Ascending aorta (tissue), 2 donors: Measurements from ENCODE around the gene APBB2. TPM values are rescaled to one million over a fixed set of nuclear protein-coding genes. Genes with fewer than 3 reads are reported as not detected.

Experiments used
- DNase-seq, 2 donors: peaks; one replicate each; pipeline ENCODE4 v3.0.0-alpha.2; 2019; ENCODE audit warnings: low spot score in 2 of 2
- H3K27ac ChIP-seq, 2 donors: fragments of 200-600 bp; sonication (generic); one replicate each; pipeline ENCODE4 v1.5.1; 2016 to 2017; ENCODE audit warnings: mild to moderate bottlenecking in 1 of 2
- H3K27me3 ChIP-seq: fragments of 200-600 bp; sonication (generic); one replicate; pipeline ENCODE4 v1.5.1; 2017
- H3K36me3 ChIP-seq, 2 donors: fragments of 200-600 bp; sonication (generic); one replicate each; pipeline ENCODE4 v1.5.1; 2016
- H3K4me1 ChIP-seq, 2 donors: fragments of 200-600 bp; sonication (generic); one replicate each; pipeline ENCODE4 v1.5.1; 2016 to 2017; ENCODE audit warnings: mild to moderate bottlenecking in 1 of 2
- H3K4me3 ChIP-seq, 2 donors: fragments of 200-600 bp; sonication (generic); one replicate each; pipeline ENCODE4 v1.5.1; 2016 to 2017; ENCODE audit warnings: mild to moderate bottlenecking in 1 of 2
- H3K9me3 ChIP-seq, 2 donors: fragments of 200-600 bp; sonication (generic); one replicate each; pipeline ENCODE4 v1.5.1; 2016
- intact Hi-C: fragments of 100-400 bp; cut with DNase I; formaldehyde crosslinking; loops from one replicate; pipeline ENCODE4 v1.15.1; 2023
- total RNA-seq: library from RNA; depleted of rRNA; stranded (reverse); fragments of >200 nt; gene quantifications from one replicate; pipeline ENCODE4 v1.1.0, GENCODE V29; 2016
- TF ChIP-seq, protein P1 (sequence below), 3 experiments: fragments of 200-600 bp in 2 of 3; fragments of 450-650 bp in 1 of 3; sonication (generic) in 2 of 3; IDR thresholded peaks; one replicate each; pipeline ENCODE4 v1.5.1; 2016 to 2019; ENCODE audit warnings: antibody characterized with exemption in 3 of 3, mild to moderate bottlenecking in 1 of 3, moderate library complexity in 1 of 3

APBB2 gene
- total RNA-seq, 1 donor from 2014 or later, result 51.4 TPM

DNA sequence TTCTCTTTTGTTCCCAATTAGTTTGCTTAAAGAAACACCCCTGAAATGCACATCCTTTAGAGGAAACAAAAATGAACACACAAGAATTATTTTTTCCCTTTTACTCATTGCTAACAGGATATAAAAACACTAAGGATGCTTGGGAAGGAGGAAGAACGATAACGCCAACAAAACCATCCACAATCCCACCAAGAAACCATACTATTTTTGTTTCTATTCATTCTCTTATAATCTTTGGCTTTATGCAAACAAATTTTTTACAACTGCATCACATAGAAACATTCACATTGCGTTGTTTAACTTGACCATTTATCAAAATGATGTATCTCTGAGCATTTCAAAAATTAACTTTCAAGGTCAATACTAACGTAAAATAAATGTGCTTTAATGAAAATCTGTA is 12.0 kb downstream of the APBB2 start:
- TF ChIP-seq, protein P1, sequence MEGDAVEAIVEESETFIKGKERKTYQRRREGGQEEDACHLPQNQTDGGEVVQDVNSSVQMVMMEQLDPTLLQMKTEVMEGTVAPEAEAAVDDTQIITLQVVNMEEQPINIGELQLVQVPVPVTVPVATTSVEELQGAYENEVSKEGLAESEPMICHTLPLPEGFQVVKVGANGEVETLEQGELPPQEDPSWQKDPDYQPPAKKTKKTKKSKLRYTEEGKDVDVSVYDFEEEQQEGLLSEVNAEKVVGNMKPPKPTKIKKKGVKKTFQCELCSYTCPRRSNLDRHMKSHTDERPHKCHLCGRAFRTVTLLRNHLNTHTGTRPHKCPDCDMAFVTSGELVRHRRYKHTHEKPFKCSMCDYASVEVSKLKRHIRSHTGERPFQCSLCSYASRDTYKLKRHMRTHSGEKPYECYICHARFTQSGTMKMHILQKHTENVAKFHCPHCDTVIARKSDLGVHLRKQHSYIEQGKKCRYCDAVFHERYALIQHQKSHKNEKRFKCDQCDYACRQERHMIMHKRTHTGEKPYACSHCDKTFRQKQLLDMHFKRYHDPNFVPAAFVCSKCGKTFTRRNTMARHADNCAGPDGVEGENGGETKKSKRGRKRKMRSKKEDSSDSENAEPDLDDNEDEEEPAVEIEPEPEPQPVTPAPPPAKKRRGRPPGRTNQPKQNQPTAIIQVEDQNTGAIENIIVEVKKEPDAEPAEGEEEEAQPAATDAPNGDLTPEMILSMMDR (IDR thresholded peaks at IDR 0.05), result no peak
- H3K9me3 ChIP-seq, result no peaks in the 10 kb centered on the region
- intact Hi-C loops, result no loop called here
- no peak overlapping the region for H3K4me3 ChIP-seq
- H3K4me1 ChIP-seq, result peaks cover 5 to 48% of the 10 kb centered on the region in 2 donors
- no peak overlapping the region for H3K27ac ChIP-seq
- DNase-seq, result no peak
- no peaks in the 10 kb centered on the region for H3K27me3 ChIP-seq
- H3K36me3 ChIP-seq, result no peaks in the 10 kb centered on the region

DNA sequence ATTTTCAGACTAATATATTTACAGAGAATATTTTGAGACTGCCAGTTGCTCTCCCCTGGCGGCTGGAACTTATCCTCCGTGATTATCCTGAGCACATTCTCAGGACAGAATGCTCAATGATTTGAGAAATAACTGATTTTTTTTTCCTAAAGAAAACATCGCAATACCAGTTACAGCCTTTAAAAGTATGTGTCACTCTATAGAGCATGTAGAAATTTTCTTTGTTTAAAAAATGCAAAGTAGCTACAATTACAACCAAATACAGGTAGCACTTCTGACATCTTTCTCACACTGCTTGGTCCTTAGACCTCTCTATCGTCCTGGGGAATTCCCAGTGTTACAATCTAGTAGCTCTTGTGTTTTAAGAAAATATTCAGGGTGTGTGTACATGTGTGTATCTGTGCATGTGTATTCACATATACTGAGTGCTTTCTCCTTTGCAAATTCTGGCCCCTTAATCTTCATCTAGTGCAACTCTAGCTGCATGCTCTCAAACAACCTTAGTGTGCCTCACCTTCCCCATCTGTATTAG is 13.8 kb downstream of the APBB2 start:
- peaks cover 5 to 44% of the 10 kb centered on the region in 2 donors for H3K4me1 ChIP-seq
- intact Hi-C loops, result no loop called here
- DNase-seq, result no peak

DNA sequence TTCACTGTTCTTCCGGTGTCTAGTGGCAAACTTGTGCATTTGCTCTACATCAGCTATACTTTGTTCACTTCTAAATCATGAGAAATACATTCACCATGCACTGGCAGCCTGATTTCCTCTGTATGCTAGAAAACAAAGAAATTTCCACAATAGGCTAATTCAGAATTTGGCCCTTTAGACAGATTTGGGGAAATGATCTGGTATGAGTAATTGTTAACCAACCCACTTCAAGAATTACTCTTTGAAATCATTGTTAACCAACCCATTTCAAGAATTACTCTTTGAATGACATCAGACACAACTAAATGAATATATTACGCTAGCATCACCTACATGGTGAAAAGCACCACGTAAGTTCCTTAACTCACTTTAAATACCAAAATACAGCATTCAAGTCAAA is 14.6 kb downstream of the APBB2 start:
- Histone ChIP-seq H3K27me3 (no peaks in the 10 kb centered on the region), H3K4me1 (peaks cover 1 to 36% of the 10 kb centered on the region in 2 donors), H3K36me3 (no peaks in the 10 kb centered on the region), H3K4me3 (no peak overlapping the region), H3K27ac (no peak overlapping the region), H3K9me3 (no peaks in the 10 kb centered on the region)
- TF ChIP-seq, protein P1 (IDR thresholded peaks at IDR 0.05), result no peak
- intact Hi-C loops, result no loop called here
- DNase-seq, result no peak

More for the DNA sequence above, 13.8 kb downstream of the APBB2 start:
- Histone ChIP-seq H3K36me3 (no peaks in the 10 kb centered on the region), H3K27me3 (no peaks in the 10 kb centered on the region), H3K9me3 (no peaks in the 10 kb centered on the region), H3K4me3 (no peak overlapping the region), H3K27ac (no peak overlapping the region)
- TF ChIP-seq, protein P1 (IDR thresholded peaks at IDR 0.05), result no peak

DNA sequence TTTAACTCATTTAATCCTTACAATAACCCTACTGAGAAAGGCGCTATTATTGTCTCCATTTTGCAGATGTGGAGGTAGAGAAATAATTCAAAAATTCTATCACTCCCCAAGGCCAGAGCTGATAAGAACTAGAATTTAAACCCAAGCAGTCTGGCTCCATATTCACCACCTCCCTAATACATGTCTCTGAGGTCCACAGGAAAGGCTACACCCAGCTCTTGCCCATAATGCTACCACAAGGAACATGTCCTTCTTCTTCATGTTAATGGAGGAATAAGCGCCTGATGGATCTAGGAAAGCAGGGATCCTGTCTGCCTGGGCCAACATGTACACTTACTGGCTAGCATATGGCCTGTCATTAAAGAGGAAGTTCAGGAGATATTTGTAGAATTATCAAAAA is 16.3 kb downstream of the APBB2 start:
- peaks cover 0 to 26% of the 10 kb centered on the region in 2 donors for H3K4me1 ChIP-seq
- no peaks in the 10 kb centered on the region for H3K9me3 ChIP-seq
- H3K27ac ChIP-seq, result no peak overlapping the region
- TF ChIP-seq, protein P1 (IDR thresholded peaks at IDR 0.05), result no peak
- H3K4me3 ChIP-seq, result no peak overlapping the region
- H3K27me3 ChIP-seq, result no peaks in the 10 kb centered on the region
- H3K36me3 ChIP-seq, result no peaks in the 10 kb centered on the region
- intact Hi-C loops, result no loop called here
- DNase-seq, result no peak

DNA sequence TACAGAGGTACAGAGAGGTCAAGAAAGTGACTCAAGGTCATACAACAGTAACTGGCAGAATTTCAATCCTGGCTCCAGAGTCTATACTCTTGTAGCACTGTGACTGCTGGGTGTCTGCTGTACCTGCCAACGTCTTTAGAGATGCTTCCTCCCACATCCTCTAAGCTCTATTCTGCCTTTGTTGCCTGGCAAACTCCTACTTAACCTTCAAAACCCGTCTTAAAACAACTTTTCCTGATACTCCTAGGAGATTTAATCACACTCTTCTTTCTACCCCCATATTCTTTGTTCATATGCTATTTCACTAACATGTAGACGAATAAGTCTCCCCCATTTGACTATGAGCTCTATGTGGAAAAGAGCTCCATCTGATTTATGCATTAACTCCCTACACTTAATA is 16.8 kb downstream of the APBB2 start:
- TF ChIP-seq, protein P1 (IDR thresholded peaks at IDR 0.05), result no peak
- no peaks in the 10 kb centered on the region for H3K36me3 ChIP-seq
- no peaks in the 10 kb centered on the region for H3K27me3 ChIP-seq
- H3K4me3 ChIP-seq, result no peak overlapping the region
- no peaks in the 10 kb centered on the region for H3K9me3 ChIP-seq
- intact Hi-C loops, result no loop called here
- H3K4me1 ChIP-seq, result peaks cover 0 to 21% of the 10 kb centered on the region in 2 donors
- DNase-seq, result no peak
- H3K27ac ChIP-seq, result no peak overlapping the region
